Measurements from ENCODE around the gene NUP210.

Gene NUP210

GRCh38 chr3:13274551-13275332 is 145.4 kb downstream of the NUP210 start:
- DNase-seq (ENCODE audit: low read depth) = no peak

- no peak for DNase-seq (ENCODE audit: low read depth)
Measured at GRCh38 chr3:13274125-13274524, 146.0 kb downstream of the NUP210 start.

- no peak for DNase-seq (ENCODE audit: low read depth)
Measured at GRCh38 chr3:13273604-13274105, 146.5 kb downstream of the NUP210 start.

- no peak for DNase-seq (ENCODE audit: low read depth)
Measured at GRCh38 chr3:13272831-13273603, 147.1 kb downstream of the NUP210 start.

- DNase-seq (ENCODE audit: low read depth) = no peak
Measured at GRCh38 chr3:13269711-13270378, 150.3 kb downstream of the NUP210 start.

GRCh38 chr3:13268961-13269441 is 151.1 kb downstream of the NUP210 start:
- no peak for DNase-seq (ENCODE audit: low read depth)

- no peak for DNase-seq (ENCODE audit: low read depth)
Measured at GRCh38 chr3:13268120-13268519, 152.0 kb downstream of the NUP210 start.

GRCh38 chr3:13266651-13267362 is 153.3 kb downstream of the NUP210 start:
- no peak for DNase-seq (ENCODE audit: low read depth)
